WI38 (cell line): ENCODE results near the gene RHBDL1.

ENCODE experiments used
- H3K4me3 ChIP-seq: 2 replicates; pipeline ENCODE4 v1.5.1; 2011; ENCODE audit warnings: low read depth, mild to moderate bottlenecking, control low read depth, low read length
- TF ChIP-seq, protein P1 (sequence below): IDR thresholded peaks from 2 replicates; pipeline ENCODE4 v1.5.1; 2012; ENCODE audit warnings: low read depth, mild to moderate bottlenecking, control low read depth, low read length

RHBDL1 gene

DNA sequence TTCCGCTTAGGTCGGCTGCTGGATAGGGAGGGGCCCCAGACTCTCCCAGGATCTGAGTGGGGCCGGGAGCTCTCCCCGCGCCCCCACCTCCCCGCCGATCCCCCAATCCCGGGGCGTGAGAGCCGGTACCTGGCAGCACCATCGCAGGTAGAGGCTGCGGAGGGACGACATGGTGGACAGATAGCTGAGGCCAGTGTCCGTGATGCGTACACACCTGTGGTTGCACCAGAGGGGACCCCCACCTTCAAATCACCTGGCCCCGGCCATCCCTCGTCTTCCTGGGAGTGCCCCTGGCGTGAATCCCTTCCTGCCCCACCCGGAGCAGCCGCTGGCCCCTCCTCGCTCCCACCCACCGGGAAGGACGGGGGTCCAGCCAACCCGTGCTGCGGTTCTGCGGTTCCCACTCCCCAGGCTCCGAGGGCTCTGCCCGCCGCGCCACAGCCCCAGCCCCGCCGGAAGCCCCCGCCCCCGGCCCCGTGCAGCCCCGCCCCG lies 19.4 kb downstream of the RHBDL1 start:
- H3K4me3 ChIP-seq, result no peak overlapping the region

DNA sequence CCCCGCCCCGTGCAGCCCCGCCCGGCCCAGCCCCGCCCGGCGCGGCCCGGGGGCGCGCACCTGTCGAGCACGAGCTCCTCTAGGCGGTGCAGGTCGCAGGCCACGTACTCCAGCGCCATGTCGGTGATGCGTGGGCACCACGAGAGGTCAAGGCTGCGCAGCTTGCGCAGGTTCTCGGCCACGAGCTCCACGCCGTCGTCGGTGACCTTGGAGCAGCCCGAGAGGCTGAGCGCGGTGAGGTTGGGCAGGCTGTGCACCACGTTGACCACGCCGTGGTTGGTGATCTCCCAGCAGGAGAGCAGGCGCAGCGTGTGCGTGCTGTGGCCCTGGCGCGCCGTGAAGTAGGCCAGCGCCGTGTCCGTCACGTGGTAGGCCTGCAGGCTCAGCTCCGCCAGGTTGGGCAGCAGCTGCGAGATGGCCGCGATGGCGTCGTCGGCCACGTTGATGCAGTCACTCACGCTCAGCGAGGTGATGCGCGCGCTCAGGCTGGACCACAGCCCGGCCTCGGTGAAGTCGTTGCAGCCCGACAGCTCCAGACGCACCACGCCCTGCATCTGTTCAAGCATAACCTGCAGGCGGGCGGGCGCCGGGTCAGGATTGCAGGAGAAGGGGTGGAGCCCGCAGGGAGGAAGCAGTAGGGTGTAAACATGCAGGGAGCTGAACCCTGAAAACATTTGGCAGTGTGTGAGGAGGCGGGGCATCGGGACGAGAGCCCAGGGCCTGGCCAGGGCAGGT lies 20.1 kb downstream of the RHBDL1 start:
- H3K4me3 ChIP-seq, result no peak overlapping the region
- TF ChIP-seq, protein P1, sequence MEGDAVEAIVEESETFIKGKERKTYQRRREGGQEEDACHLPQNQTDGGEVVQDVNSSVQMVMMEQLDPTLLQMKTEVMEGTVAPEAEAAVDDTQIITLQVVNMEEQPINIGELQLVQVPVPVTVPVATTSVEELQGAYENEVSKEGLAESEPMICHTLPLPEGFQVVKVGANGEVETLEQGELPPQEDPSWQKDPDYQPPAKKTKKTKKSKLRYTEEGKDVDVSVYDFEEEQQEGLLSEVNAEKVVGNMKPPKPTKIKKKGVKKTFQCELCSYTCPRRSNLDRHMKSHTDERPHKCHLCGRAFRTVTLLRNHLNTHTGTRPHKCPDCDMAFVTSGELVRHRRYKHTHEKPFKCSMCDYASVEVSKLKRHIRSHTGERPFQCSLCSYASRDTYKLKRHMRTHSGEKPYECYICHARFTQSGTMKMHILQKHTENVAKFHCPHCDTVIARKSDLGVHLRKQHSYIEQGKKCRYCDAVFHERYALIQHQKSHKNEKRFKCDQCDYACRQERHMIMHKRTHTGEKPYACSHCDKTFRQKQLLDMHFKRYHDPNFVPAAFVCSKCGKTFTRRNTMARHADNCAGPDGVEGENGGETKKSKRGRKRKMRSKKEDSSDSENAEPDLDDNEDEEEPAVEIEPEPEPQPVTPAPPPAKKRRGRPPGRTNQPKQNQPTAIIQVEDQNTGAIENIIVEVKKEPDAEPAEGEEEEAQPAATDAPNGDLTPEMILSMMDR, result no peak

More for the DNA sequence above, 19.4 kb downstream of the RHBDL1 start:
- TF ChIP-seq, protein P1, result no peak

DNA sequence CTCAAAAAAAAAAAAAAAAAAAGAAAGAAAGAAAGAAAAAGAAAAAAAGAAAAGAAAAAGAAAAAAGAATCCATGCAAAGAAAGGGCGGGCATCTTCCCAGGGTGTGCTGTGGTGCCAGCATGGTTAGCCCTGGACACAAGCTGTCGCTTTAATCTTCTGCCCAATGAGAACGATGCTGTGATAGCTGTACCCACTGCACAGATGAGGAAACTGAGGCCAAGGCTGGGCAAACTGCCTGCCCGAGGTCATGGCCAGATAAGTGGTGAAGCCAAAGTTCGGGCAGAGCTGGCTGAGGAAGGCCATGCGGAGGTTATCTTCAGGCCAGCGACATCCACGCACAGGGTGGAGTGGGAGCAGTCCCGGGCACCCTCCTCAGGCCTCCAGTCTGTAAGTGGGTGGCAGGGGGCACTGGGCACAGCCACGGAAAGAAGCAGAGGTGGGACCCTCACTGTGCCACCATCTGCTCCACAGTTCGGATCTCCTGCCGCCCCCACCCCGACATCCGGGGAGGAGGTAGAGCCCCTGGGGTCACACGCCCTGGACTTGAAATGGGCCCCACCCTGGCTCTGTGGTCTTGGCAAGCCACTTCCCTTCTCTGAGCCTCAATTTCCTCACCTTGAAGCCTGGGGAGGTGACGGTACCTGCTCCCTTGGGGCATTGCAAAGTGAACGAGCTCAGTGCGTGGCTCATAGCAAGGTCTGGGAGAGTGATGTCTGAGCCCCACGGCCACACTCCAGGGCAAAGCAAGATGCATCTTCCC lies 23.6 kb downstream of the RHBDL1 start:
- TF ChIP-seq, protein P1, result no peak
- H3K4me3 ChIP-seq, result no peak overlapping the region

DNA sequence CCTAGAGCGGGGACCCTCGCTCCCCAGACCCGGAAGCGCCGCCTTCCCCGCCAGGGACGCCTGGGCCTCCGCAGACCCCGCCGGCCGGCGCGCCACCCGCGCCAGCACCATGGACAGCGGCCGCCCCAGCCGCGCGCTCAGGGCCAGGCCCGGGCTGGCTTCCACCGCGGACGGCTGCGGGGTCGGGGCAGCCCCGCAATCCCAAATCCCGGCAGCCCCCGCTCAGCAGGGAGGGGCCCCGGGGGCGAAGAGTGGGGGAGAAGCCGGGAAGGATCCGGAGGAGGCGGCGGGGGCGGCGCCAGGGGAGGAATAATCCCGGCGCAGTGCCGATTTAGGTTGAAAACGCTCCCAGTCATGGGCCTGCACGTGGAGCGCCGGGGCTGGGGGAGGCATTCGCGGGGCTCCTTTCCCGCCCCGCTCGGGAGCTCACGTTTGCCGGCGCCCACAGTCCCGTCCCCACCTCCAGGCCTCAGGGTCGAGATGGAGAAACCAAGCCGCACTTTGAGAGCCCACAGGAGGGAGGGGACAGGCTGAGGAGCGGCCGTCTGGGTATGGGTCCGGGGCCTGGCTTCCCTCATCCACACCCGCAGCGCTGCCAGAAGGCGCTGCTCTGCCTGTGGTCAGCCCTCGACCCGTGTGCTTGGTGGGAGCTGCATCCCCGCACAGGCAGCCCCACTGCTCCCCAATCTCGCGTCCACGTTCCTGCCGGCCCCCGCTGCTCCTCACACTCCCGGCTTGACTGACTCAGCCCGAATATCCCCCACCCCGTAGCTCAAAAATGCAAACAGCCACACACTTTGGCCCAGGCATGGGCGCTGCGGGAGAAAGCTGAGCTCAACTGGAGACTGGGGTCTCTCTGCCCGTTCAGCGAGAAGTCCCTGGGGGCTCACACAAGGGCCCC lies 25.5 kb downstream of the RHBDL1 start:
- H3K4me3 ChIP-seq, result no peak overlapping the region
- TF ChIP-seq, protein P1, result no peak

DNA sequence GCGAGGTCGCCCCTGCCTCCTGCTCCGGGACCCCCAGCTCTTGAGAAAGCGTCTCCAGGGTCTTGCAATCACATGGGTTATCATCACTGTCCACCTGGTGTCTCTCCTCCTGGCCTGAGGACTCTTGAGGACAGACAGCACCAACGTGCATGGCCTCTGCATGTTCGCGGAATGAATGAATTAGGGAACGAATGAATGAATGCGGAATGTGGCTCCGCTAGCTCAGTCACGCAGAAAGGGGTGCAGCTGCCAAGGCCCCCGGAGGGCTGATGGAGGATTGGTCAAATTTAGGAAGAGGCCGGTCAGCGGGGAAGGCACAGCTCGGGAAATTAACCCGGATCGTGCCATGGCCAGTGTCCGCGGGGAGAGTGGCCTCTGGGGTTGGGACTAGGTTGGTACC lies 26.9 kb downstream of the RHBDL1 start:
- TF ChIP-seq, protein P1, result no peak
- H3K4me3 ChIP-seq, result no peak overlapping the region

DNA sequence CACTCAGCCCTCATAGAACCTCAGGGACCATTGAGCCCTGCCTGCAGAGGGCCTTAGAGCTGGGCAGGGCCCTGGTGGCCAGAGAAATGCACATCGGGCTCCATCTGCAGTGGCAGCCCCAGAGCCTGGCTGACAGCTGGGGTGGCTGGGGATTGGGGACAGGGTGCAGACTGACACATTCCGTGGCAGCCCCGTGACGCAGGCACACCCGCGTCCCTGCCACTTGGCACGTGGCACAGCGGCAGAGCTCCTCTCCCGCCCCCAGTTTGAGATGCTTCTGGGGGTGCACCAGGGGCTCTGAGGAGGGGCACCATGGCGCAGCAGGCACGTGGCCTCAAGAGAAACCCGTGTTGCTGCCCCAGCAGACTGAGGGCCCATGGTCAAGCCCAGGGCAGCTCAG lies 27.9 kb downstream of the RHBDL1 start:
- no peak overlapping the region for H3K4me3 ChIP-seq
- TF ChIP-seq, protein P1, result no peak
